BJ (cell line): ENCODE measurements around the gene ZNF580. TPM values are rescaled to one million over a fixed set of nuclear protein-coding genes. Genes with fewer than 3 reads are reported as not detected.

ENCODE experiments used
- CTCF ChIA-PET: fragments of 350-600 bp; formaldehyde crosslinking; extraction: SDS; loops from one replicate; lab custom pipeline; 2021; ENCODE audit warnings: antibody characterized with exemption, inconsistent platforms; lab: Yijun Ruan, JAX
- POLR2A ChIA-PET: fragments of 300-600 bp; sonication (Branson Sonifier 250); formaldehyde crosslinking; extraction: SDS; loops from one replicate; lab custom pipeline; 2021; ENCODE audit warnings: antibody characterized with exemption; lab: Charles Lee
- DNase-seq: peaks from one replicate; pipeline ENCODE4 v3.0.0-alpha.2; 2011; ENCODE audit warnings: low read depth
- H3K27me3 ChIP-seq: 2 replicates; pipeline ENCODE4 v1.6.0; 2011; ENCODE audit warnings: low read length; ENCODE audit not compliant: control insufficient read depth, insufficient read depth
- H3K36me3 ChIP-seq: 2 replicates; pipeline ENCODE4 v1.5.1; 2011; ENCODE audit warnings: low read length; ENCODE audit not compliant: control insufficient read depth, insufficient read depth
- H3K4me3 ChIP-seq: 2 replicates; pipeline ENCODE4 v1.5.1; 2011; ENCODE audit warnings: low read depth, mild to moderate bottlenecking, control low read depth, low read length
- CTCF ChIP-seq: IDR thresholded peaks from 2 replicates; pipeline ENCODE4 v1.5.1; 2011; ENCODE audit warnings: low read depth, mild to moderate bottlenecking, control low read depth, inconsistent platforms, low read length, moderate library complexity; ENCODE audit not compliant: insufficient read depth
- polyA plus RNA-seq: library from polyadenylated mRNA; depleted of rRNA; stranded (reverse); fragments of >200 nt; gene quantifications from 2 replicates; pipeline ENCODE4 v1.2.3, GENCODE V29; 2011

ZNF580 gene
- polyA plus RNA-seq, 1 experiment: 12.2 TPM

DNA sequence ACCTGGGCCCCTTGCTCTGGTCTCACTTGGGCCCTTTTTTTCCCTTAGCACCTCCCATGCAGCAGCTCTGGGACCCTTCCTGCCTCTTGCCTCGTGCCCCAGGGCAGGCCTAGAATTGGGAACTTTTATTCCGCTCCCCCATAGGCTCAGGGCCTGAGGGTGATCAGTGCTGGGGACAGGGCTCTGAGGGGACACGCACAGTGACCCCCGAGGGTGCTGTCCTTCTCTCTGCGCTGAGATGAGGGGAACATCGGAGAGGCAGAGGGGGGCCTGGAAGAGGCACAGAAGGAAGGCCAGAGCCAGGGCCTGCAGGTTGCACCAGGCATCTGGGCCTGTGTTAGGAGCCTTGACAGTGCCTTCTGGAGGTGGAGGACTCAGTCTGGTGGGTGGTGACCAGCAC is 45.0 kb downstream of the ZNF580 start:
- Histone ChIP-seq H3K27me3 (no peaks in the 10 kb centered on the region), H3K4me3 (no peak overlapping the region), H3K36me3 (peaks cover 43% of the 10 kb centered on the region)
- no peak for DNase-seq
- CTCF ChIA-PET: no interaction called here
- no peak for TF ChIP-seq CTCF
- POLR2A ChIA-PET: no interaction called here

DNA sequence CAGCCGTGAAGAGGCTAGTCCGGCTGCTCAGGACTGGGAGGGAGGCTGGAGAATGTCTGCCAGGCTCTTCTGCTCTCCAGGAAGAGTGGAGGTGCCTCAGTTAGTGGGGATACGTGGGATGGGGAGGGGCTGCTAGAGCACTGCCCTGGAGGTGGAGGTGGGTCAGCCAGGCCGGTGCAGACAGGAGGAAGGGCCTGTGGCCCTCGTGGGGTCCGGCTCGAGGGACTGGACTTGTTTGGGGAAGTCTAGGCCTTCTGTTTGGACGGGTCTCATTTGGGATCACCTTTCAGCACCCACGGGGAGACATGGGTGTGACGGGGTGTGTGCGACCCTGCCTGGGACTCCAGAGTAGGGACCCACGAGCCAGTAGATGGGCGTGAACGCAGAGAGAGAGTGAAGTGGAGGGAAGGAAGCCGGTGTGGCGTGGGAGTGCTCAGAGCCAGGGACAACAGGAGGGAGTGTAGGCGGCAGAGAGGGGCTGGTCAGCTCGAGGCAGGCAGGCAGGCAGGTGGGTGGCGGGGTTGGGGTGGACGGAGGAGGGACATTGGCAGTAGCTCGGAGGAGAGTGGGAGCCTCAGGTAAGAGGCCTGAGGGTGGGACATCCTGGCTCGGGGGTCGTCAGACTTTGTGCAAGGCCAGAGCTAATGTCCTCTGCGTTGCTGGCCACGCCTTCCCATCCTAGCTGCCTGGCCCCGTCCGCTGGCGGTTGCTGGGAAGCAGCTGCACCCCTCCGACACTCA is 45.7 kb downstream of the ZNF580 start:
- no peak for TF ChIP-seq CTCF
- Histone ChIP-seq H3K36me3 (peaks cover 44% of the 10 kb centered on the region), H3K4me3 (no peak overlapping the region), H3K27me3 (no peaks in the 10 kb centered on the region)
- no peak for DNase-seq
- ChIA-PET POLR2A (no interaction called here), CTCF (no interaction called here)

DNA sequence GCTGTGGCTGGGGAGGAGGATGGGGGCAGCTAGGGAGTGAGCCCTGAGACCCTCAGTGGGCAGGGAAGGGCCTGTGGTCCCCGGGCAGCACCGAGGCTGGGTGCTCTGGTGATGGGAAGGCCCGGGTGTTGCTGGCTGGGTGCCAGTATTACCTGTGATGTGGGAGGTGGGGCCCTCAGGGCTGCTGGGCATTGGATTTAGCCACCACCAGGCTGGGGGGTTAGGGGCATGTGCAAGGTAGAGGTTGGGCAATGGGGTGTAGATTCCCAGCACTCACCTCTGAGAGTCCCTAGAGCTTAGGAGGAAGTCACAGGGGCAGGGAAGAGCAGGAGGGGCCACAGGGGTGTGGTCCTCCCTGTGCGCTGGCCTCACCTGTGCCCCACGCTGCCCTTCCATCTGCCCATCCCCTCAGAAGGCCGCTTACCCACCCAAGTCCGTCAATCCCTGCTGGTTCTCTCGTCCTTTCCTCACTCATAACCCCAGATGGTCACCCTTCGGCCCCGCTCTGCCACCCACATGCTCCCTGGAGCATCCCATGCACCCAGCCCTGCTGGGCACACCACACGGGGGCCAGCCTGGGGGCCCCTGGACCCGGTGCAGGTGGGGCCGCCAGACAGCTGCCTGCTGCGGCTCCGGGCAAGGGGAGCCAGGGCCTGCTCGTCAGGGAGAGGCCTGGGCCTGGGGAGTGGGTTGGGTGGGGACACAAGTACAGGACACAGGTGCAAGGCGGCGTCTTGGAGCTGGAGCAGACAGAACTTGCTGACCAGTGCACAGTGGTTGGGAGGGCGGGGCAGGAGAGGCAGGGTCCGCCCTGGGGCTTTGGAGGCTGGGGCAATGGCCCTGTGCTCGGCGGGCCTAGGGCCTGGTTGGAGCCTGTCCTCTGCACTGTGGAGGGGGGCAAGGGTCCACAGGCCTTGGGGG is 46.7 kb downstream of the ZNF580 start:
- ChIA-PET CTCF (no interaction called here), POLR2A (no interaction called here)
- Histone ChIP-seq H3K36me3 (peaks cover 44% of the 10 kb centered on the region), H3K27me3 (no peaks in the 10 kb centered on the region), H3K4me3 (no peak overlapping the region)
- no peak for DNase-seq
- no peak for TF ChIP-seq CTCF

DNA sequence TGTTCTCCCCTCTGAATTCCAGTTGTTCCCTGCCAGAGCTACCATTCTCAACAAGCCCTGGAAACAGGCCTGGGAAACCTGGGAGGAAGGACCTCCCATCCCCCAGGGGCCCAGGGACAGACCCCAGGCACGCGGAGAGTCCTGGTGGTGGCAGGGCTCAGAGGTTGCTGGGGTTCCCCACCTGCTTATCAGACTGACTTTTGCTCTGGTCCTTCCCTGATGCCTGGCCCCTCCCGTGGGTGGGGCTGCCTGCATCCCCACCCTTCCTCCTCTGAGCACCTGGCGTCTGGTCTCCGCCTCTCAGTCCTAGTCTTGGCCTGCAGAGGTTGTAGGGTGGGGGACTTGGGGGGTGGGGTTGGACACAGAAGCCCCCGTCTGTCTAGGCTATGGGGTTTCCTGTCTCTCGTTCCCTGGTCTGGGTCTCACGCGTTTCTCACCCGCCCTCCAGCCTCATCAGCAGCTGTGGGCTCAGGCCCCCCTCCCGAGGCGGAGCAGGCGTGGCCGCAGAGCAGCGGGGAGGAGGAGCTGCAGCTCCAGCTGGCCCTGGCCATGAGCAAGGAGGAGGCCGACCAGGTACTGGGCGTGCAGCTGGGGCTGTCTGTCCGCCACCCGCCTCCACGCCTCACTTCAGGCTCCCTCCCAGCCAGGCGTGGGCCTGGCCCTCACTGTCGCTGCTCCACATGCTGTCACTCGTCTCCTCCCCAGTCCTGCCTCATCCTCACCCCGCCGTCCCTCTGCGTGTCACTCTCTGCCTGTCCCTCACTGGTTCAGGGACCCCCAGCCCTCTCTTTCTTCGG is 47.8 kb downstream of the ZNF580 start:
- DNase-seq: no peak
- POLR2A ChIA-PET: no interaction called here
- TF ChIP-seq CTCF: no peak
- Histone ChIP-seq H3K36me3 (peaks cover 46% of the 10 kb centered on the region), H3K27me3 (no peaks in the 10 kb centered on the region), H3K4me3 (no peak overlapping the region)
- CTCF ChIA-PET: interaction anchor here (0.6 kb wide), 1 partner anchor 686 kb away, joined by 3 read pairs; no protein-coding TSS in a partner anchor
